GM12873 (cell line): Measurements from ENCODE around the gene PIGZ.

Experiments
- CTCF ChIP-seq: IDR thresholded peaks from 2 replicates; pipeline ENCODE4 v1.5.1; 2012; ENCODE audit warnings: low read depth, mild to moderate bottlenecking, moderate library complexity, low read length, control low read depth; ENCODE audit not compliant: insufficient read depth; ENCODE audit errors: missing control alignments

PIGZ gene

DNA sequence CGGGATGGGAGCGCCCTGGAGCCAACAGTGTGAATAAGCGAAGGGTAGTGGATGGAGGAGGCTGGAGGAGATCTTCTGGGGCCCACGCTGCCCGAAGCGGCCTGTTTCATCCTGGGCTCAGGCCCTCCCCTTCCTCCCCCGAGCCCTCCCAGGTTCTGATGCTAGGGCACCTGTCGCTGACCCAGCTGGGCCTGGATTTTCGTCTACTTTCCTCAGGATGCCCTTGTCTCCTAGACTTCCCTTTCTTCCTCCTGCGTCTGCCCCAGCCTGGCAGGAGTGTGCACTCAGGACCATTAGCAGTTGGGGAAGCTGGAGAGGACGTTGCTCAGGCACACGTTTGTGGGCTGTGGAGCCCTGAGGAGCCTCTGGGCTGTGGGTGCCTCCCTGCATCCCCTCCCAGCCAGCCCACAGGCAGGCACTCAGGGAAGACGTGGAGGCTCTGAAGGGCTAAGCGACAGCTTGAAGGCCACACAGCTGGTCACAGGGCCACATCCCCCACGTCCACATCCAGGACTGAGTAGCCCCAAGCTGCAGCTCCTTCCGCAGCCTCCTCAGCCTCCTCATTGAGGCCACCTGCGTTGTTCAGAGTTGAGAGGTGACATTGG, 23.9 kb upstream of the PIGZ start:
- no peak for TF ChIP-seq CTCF

DNA sequence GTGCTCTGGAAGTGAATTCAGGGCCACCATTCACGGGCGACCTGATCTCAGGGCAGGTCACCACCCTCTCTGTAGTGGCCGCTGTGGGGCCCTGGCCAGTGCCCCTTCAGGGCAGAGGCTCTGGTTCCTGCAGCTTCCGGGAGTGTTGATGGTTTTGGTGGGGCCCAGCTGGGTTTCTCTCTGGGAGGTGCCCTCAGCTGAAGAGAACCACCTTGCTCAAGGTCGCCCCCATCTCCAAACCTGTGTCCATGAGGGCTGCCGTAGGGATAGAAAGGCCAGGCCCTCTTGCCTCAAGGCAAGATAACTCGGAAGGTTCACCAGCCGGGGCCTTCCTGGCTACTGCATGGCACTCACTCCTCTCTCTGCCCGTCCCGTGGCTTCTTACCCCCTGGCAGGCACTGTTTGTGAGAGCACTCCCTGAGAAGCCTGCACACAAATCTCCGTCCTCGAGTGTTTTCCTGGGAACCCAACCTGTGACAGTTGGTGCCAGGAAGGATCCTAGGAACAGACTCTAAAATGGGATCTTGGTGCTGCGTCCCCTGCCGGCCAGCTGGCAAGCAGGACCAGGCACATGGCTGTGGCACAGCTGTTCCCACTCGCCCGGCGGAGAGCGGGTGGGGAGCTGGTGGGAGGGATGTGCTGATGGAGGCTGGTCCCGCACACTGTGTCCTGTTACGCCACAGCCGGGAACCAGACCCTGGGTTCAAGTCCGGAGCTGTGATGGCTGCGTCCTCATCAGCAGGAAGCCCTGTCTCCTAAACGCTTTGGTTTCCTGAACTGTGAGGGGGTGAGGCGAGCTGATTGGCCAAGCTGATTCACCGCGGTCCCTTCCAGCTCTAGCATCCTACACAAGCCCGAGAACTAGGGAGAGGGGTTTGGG, 23.2 kb upstream of the PIGZ start:
- TF ChIP-seq CTCF: no peak

DNA sequence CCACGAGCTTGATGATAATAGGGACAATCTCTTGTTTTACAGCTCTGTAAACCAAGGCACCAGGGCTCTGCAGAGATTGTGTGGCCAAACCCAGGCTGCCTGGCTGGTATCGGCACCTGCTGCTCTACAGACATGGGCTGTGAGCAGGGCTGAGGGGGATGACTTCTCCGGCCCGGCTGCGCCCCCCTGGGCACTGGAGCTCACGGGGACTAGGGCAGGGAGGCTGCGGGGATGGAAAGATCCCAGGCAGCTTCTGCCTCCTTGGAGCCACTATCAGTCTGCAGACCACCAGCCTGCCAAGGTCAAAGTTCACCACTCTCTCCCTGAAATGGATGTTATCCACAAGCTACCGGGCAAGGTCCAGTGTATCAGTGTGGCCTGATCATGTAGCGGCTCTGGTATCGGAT, 22.0 kb upstream of the PIGZ start:
- no peak for TF ChIP-seq CTCF

DNA sequence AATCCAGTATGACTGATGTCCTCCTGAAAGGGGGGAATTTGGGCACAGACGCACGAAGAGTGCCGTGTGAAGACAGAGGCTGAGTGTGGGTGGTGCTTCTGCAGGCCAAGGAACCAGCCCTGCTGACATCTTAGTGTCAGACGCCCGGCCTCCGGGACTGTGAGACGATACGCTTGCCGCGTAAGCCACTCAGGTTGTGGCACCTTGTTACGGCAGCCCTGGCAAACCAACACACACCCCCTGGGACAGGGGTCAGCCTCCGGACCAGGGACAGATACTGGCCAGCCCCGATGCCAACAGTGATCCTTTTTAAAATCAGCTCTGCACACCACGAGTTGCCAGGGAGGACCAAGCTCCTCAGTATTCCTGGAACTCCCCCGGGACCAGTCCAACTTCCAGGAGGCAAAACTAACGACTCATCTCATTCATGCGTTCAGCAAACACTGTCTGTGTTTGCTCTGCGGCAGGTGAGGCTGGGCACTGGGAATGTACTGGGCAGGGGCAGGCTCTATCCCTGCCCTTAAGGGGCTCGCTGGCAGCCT, 21.2 kb upstream of the PIGZ start:
- TF ChIP-seq CTCF: no peak

- TF ChIP-seq CTCF: no peak
Observed at GRCh38 chr3:196988241-196989029, 19.8 kb upstream of the PIGZ start.

GRCh38 chr3:196987022-196987421, 18.4 kb upstream of the PIGZ start:
- TF ChIP-seq CTCF: no peak
